Ovary (tissue), 3 donors: ENCODE measurements around the gene RGS10.

Experiments
- CTCF ChIP-seq, 3 donors: fragments of 450-650 bp in 2 of 3; fragments of 200-600 bp in 1 of 3; IDR thresholded peaks; one replicate each; pipeline versions ENCODE4 v1.5.1 to v1.8.0; 2016 to 2022; ENCODE audit warnings: antibody characterized with exemption in 3 of 3, mild to moderate bottlenecking in 1 of 3
- POLR2A ChIP-seq: fragments of 450-650 bp; IDR thresholded peaks from one replicate; pipeline ENCODE4 v1.6.1; 2017; ENCODE audit warnings: antibody characterized with exemption, mild to moderate bottlenecking, moderate library complexity
- donor health status: DM: no; HTN: no; CAD: no.

DNA sequence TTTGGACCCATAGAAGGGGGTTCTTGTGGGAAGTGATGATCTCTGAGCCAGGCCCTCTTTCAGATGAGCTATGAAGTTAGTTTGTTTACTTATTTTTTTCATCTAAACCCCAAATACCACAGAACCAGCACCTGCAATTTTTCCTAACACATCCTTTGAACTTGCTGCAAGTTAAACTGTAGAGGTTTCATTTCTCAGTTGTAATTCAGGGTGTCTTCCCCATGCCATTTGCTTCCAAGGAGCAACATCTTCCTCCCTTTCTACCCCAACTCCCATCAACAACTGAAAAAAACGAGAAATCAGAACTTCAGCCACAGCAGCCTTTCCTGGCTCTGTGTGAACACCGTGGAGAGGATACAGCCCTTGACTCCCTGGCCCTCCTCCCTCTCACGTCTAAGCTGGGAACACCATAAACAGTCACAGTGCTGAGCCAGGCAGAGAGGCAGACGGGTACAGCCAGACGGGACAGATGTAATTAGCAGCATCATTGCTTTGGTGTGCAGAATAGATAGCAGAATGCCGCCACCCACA lies 63.6 kb downstream of the RGS10 start:
- no peak for TF ChIP-seq CTCF (IDR thresholded peaks at IDR 0.05)
- TF ChIP-seq POLR2A: no peak
